Upper lobe of left lung (tissue), 6 donors: ENCODE measurements around the gene ARL2. TPM values are rescaled to one million over a fixed set of nuclear protein-coding genes. Genes with fewer than 3 reads are reported as not detected.

ENCODE experiments used
- ATAC-seq, 2 donors: fragments of 200-7000 bp; cut with Tn5 transposase; one replicate each; pipeline ENCODE4 v1.9.1; 2022; ENCODE audit warnings: mild to moderate bottlenecking in 2 of 2, moderate library complexity in 2 of 2; ENCODE audit not compliant: low FRiP score in 2 of 2
- DNase-seq, 2 donors: peaks; one replicate each; pipeline ENCODE4 v3.0.0-alpha.2; 2019 to 2020
- H3K27ac ChIP-seq, 4 donors: fragments of 200-600 bp; sonication (generic); one replicate each; pipeline ENCODE4 v1.5.1; 2016 to 2019
- H3K27me3 ChIP-seq, 4 donors: fragments of 200-600 bp; sonication (generic); one replicate each; pipeline ENCODE4 v1.5.1; 2017 to 2019
- H3K36me3 ChIP-seq, 4 donors: fragments of 200-600 bp; sonication (generic); one replicate each; pipeline ENCODE4 v1.5.1; 2016 to 2019
- H3K4me1 ChIP-seq, 4 donors: fragments of 200-600 bp; sonication (generic); one replicate each; pipeline ENCODE4 v1.5.1; 2018 to 2019
- H3K4me3 ChIP-seq, 4 donors: fragments of 200-600 bp; sonication (generic); one replicate each; pipeline ENCODE4 v1.5.1; 2017 to 2019; ENCODE audit warnings: mild to moderate bottlenecking in 2 of 4, moderate library complexity in 1 of 4
- H3K9me3 ChIP-seq, 4 donors: fragments of 200-600 bp; sonication (generic); one replicate each; pipeline ENCODE4 v1.5.1; 2018 to 2019
- CTCF ChIP-seq, 6 experiments: fragments of 450-650 bp in 4 of 6; fragments of 200-600 bp in 2 of 6; sonication (generic) in 2 of 6; IDR thresholded peaks; one replicate each; pipeline ENCODE4 v1.5.1; 2016 to 2019; ENCODE audit warnings: antibody characterized with exemption in 6 of 6
- EP300 ChIP-seq, 4 donors: sonication (generic); formaldehyde crosslinking; IDR thresholded peaks; one replicate each; pipeline ENCODE4 v1.5.1; 2017; ENCODE audit warnings: antibody characterized with exemption in 4 of 4, control low read depth in 2 of 4
- POLR2A ChIP-seq, 4 donors: fragments of 450-650 bp; IDR thresholded peaks; one replicate each; pipeline ENCODE4 v1.5.1; 2016 to 2017; ENCODE audit warnings: antibody characterized with exemption in 4 of 4, mild to moderate bottlenecking in 2 of 4
- POLR2AphosphoS5 ChIP-seq, 2 donors: sonication (generic); formaldehyde crosslinking; IDR thresholded peaks; one replicate each; pipeline ENCODE4 v1.5.1; 2017; ENCODE audit warnings: antibody characterized with exemption in 2 of 2
- WGBS, 2 donors: methylation state at CpG; one replicate each; pipeline ENCODE4 v1.1.5; 2017 to 2018; 5-methylcytosine and 5-hydroxymethylcytosine counted together
- small RNA-seq, 4 donors: library from RNA; depleted of rRNA; stranded (forward); fragments of <200 nt; gene quantifications; one replicate each; pipeline ENCODE3, GENCODE V24; 2016
- total RNA-seq, 6 donors: library from RNA; depleted of rRNA in 4 of 6; stranded (reverse); fragments of >200 nt in 4 of 6; gene quantifications; one replicate each; pipeline versions ENCODE4 v1.1.0 to v1.2.1, GENCODE V29; 2016 to 2021
- donor health status: DM: no; HTN: no; CAD: no; lungs with moderate emphysema.
- donor health status: DM: no; HTN: yes; CAD: no; lungs with severe emphysema.

The ARL2 gene
- total RNA-seq, 6 donors from 2014 or later, result 41.9 to 113 (median 81.2) TPM

DNA sequence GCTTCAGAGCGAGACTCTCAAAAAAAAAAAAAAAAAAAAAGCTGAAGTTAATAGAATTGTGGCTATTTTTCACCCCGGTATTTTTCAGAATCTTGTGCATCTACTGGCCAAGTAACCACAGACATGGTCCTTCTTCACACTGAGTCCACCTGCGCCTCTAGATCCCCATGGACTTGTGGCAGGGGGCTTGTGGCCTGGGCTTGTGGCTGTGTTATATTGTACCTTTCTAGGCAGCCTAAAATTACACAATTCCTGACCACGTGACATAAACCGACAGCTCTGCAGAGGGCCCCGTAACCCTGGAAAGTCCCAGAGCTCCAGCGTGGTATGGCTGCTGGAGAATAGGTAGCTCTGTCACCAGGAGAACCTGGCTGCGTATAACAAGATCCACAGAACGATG is 55.3 kb downstream of the ARL2 start:
- no peaks in the 10 kb centered on the region for H3K27me3 ChIP-seq
- ATAC-seq, result no peak
- no peaks in the 10 kb centered on the region for H3K36me3 ChIP-seq
- no peaks in the 10 kb centered on the region for H3K9me3 ChIP-seq
- 37 to 39% methylated on average over 9 of the region's 9 CpGs for whole genome bisulfite sequencing, 2 donors
- H3K4me3 ChIP-seq, result no peak overlapping the region
- no peak for DNase-seq
- TF ChIP-seq POLR2A (IDR thresholded peaks at IDR 0.05), result no peak
- TF ChIP-seq CTCF (IDR thresholded peaks at IDR 0.05), result no peak
- TF ChIP-seq POLR2AphosphoS5 (IDR thresholded peaks at IDR 0.05), result no peak
- TF ChIP-seq EP300 (IDR thresholded peaks at IDR 0.05), result no peak
- no peaks in the 10 kb centered on the region for H3K4me1 ChIP-seq
- H3K27ac ChIP-seq, result no peak overlapping the region

Small RNA genes within 50 kb of the gene (small RNA-seq; reads per million reads assigned to genes)
- gene MIR6879, result 0 to 0.44 (median 0) reads per million in 4 donors
- 0 reads per million in 4 donors for gene SNX15

Other genes with a start within 250 kb of the ARL2 start
- gene SF1, start 235.6 kb upstream of the ARL2 start, total RNA-seq, result 100 to 1,000 TPM; 231 to 625 (median 265) TPM
- gene MAP4K2, start 210.9 kb upstream of the ARL2 start, total RNA-seq, result 10 to 100 TPM; 19.0 to 84.7 (median 29.2) TPM
- 10 to 100 TPM; 15.4 to 47.1 (median 24.4) TPM for gene MEN1, start 203.6 kb upstream of the ARL2 start, total RNA-seq
- gene CDC42BPG, start 169.5 kb upstream of the ARL2 start, total RNA-seq, result 10 to 100 TPM; 21.6 to 62.4 (median 26.0) TPM
- gene EHD1, start 135.5 kb upstream of the ARL2 start, total RNA-seq, result 100 to 1,000 TPM in 4 of 6 donors, 10 to 100 TPM in 2; 43.0 to 167 (median 103) TPM
- 10 to 100 TPM; 24.6 to 59.2 (median 33.3) TPM for gene ATG2A, start 97.0 kb upstream of the ARL2 start, total RNA-seq
- gene PPP2R5B, start 89.5 kb upstream of the ARL2 start, total RNA-seq, result 10 to 100 TPM; 21.0 to 48.1 (median 27.5) TPM
- gene GPHA2, start 78.3 kb upstream of the ARL2 start, total RNA-seq, result not detected
- under 1 TPM in 1 of 6 donors, not detected in 5; 0.15 TPM for gene MAJIN, start 42.1 kb upstream of the ARL2 start, total RNA-seq
- 10 to 100 TPM in 1 of 6 donors, 1 to 10 TPM in 5; 1.7 to 36.7 (median 6.0) TPM for gene BATF2, start 17.2 kb upstream of the ARL2 start, total RNA-seq
- gene SNX15, start 13.3 kb downstream of the ARL2 start, total RNA-seq, result 10 to 100 TPM; 14.7 to 32.1 (median 21.2) TPM
- 10 to 100 TPM in 5 of 6 donors, 1 to 10 TPM in 1; 9.1 to 18.9 (median 14.5) TPM for gene SAC3D1, start 27.1 kb downstream of the ARL2 start, total RNA-seq
- 10 to 100 TPM in 2 of 6 donors, 1 to 10 TPM in 4; 5.9 to 27.2 (median 9.1) TPM for gene NAALADL1, start 44.4 kb downstream of the ARL2 start, total RNA-seq
- 1 to 10 TPM; 1.0 to 4.4 (median 1.8) TPM for gene CDCA5, start 69.9 kb downstream of the ARL2 start, total RNA-seq
- 10 to 100 TPM; 21.4 to 39.8 (median 34.6) TPM for gene ZFPL1, start 70.1 kb downstream of the ARL2 start, total RNA-seq
- 100 to 1,000 TPM; 102 to 531 (median 175) TPM for gene VPS51, start 82.1 kb downstream of the ARL2 start, total RNA-seq
- gene TM7SF2, start 97.7 kb downstream of the ARL2 start, total RNA-seq, result 10 to 100 TPM; 36.8 to 82.7 (median 45.5) TPM
- gene ZNHIT2, start 103.5 kb downstream of the ARL2 start, total RNA-seq, result 10 to 100 TPM; 12.6 to 28.5 (median 15.2) TPM
- 1,000 to 10,000 TPM in 1 of 6 donors, 100 to 1,000 TPM in 5; 405 to 1,014 (median 590) TPM for gene FAU, start 108.0 kb downstream of the ARL2 start, total RNA-seq
- gene MRPL49, start 108.2 kb downstream of the ARL2 start, total RNA-seq, result 10 to 100 TPM; 15.7 to 78.6 (median 57.1) TPM
- gene SYVN1, start 120.4 kb downstream of the ARL2 start, total RNA-seq, result 10 to 100 TPM; 31.1 to 70.6 (median 50.0) TPM
- not detected for gene SPDYC, start 156.1 kb downstream of the ARL2 start, total RNA-seq
- 100 to 1,000 TPM; 152 to 327 (median 235) TPM for gene CAPN1, start 167.8 kb downstream of the ARL2 start, total RNA-seq
- gene POLA2, start 247.8 kb downstream of the ARL2 start, total RNA-seq, result 10 to 100 TPM in 3 of 6 donors, 1 to 10 TPM in 3; 6.0 to 19.9 (median 8.7) TPM